OCI-LY7 (cell line): ENCODE data around the gene CELF4. TPM values are rescaled to one million over a fixed set of nuclear protein-coding genes. Genes with fewer than 3 reads are reported as not detected.

Source experiments
- BruUV-seq: library from RNA; stranded (reverse); fragments of 400-500 nt; replicated peaks from 2 replicates; lab custom pipeline; 2021; lab: Mats Ljungman, UMichigan
- CTCF ChIA-PET: fragments of 300-600 bp; sonication (Branson Sonifier 250); formaldehyde crosslinking; loops from one replicate; lab custom pipeline; 2022; ENCODE audit warnings: antibody characterized with exemption; ENCODE audit not compliant: unreplicated experiment; lab: Charles Lee
- POLR2A ChIA-PET: fragments of 300-600 bp; sonication (Branson Sonifier 250); formaldehyde crosslinking; loops from one replicate; lab custom pipeline; 2022; ENCODE audit warnings: antibody characterized with exemption; lab: Charles Lee
- DNase-seq: peaks from one replicate; pipeline ENCODE4 v3.0.0-alpha.2; 2015; ENCODE audit warnings: low spot score
- H2AFZ ChIP-seq: fragments of 200-600 bp; sonication (generic), shearing (Covaris generic); 2 replicates; pipeline ENCODE4 v1.6.1; 2014; ENCODE audit warnings: mild to moderate bottlenecking, antibody characterized with exemption, low read length, moderate library complexity
- H3K27ac ChIP-seq: fragments of 200-600 bp; sonication (generic); 2 replicates; pipeline ENCODE4 v1.5.1; 2014; ENCODE audit warnings: mixed run types, low read depth, mild to moderate bottlenecking, moderate library complexity, low read length, inconsistent platforms; ENCODE audit not compliant: poor library complexity, severe bottlenecking
- H3K36me3 ChIP-seq: fragments of 200-600 bp; sonication (generic); 2 replicates; pipeline ENCODE4 v1.6.1; 2014; ENCODE audit warnings: mild to moderate bottlenecking, antibody characterized with exemption, low read length, moderate library complexity, mixed read lengths; ENCODE audit not compliant: insufficient read depth
- H3K4me1 ChIP-seq: fragments of 200-600 bp; sonication (generic); 2 replicates; pipeline ENCODE4 v1.5.1; 2014; ENCODE audit warnings: mild to moderate bottlenecking, low read length; ENCODE audit not compliant: insufficient read depth, poor library complexity, severe bottlenecking
- H3K4me2 ChIP-seq: fragments of 200-600 bp; sonication (generic); 2 replicates; pipeline ENCODE4 v1.6.1; 2014; ENCODE audit warnings: mild to moderate bottlenecking, low read length
- H3K4me3 ChIP-seq: fragments of 200-600 bp; sonication (generic); 2 replicates; pipeline ENCODE4 v1.5.1; 2014; ENCODE audit warnings: mild to moderate bottlenecking, low read depth, low read length; ENCODE audit not compliant: poor library complexity, severe bottlenecking
- H3K79me2 ChIP-seq: fragments of 200-600 bp; sonication (generic); 2 replicates; pipeline ENCODE4 v1.6.1; 2016; ENCODE audit warnings: low read depth, mild to moderate bottlenecking, low read length, moderate library complexity, mixed read lengths; ENCODE audit not compliant: insufficient read depth
- H3K9me2 ChIP-seq: fragments of 200-600 bp; sonication (generic); 2 replicates; pipeline ENCODE4 v1.6.1; 2016; ENCODE audit warnings: mild to moderate bottlenecking, low read length, mixed read lengths; ENCODE audit not compliant: insufficient read depth
- H3K9me3 ChIP-seq: fragments of 200-600 bp; sonication (generic); 2 replicates; pipeline ENCODE4 v1.6.1; 2014; ENCODE audit warnings: mild to moderate bottlenecking, mixed run types, low read length, mixed read lengths
- H4K20me1 ChIP-seq: fragments of 200-600 bp; sonication (generic); 2 replicates; pipeline ENCODE4 v1.6.1; 2014; ENCODE audit warnings: mild to moderate bottlenecking, antibody characterized with exemption, low read length, moderate library complexity, mixed read lengths; ENCODE audit not compliant: insufficient read depth
- CTCF ChIP-seq: fragments of 200-600 bp; sonication (generic); conservative IDR thresholded peaks from 2 replicates; pipeline ENCODE4 v1.5.1; 2014; ENCODE audit warnings: mild to moderate bottlenecking, antibody characterized with exemption, low read length, moderate library complexity, mixed read lengths
- EZH2phosphoT487 ChIP-seq: fragments of 200-600 bp; sonication (generic); IDR thresholded peaks from 2 replicates; pipeline ENCODE4 v1.6.1; 2018; ENCODE audit warnings: low read depth, borderline replicate concordance, mild to moderate bottlenecking, mixed run types, antibody characterized with exemption, low read length, moderate library complexity, mixed read lengths
- intact Hi-C: fragments of 100-400 bp; cut with micrococcal nuclease; formaldehyde crosslinking; loops from one replicate; pipeline ENCODE4 v1.10.0; 2022; ENCODE audit not compliant: unreplicated experiment
- total RNA-seq, 2 experiments: library from RNA; depleted of rRNA in 1 of 2; stranded (reverse); fragments of >200 nt in 1 of 2; shearing (Covaris generic) in 1 of 2; gene quantifications; 2 replicates each; pipeline ENCODE4 v1.2.3, GENCODE V29; 2014 to 2022

The CELF4 gene
- total RNA-seq, 2 experiments from 2014 or later: not detected

GRCh38 chr18:37552286-37552685, 13.3 kb downstream of the CELF4 start:
- Histone ChIP-seq H3K4me3 (no peak overlapping the region), H3K36me3 (no peaks in the 10 kb centered on the region), H4K20me1 (no peaks in the 10 kb centered on the region), H3K79me2 (no peaks in the 10 kb centered on the region), H3K4me1 (peaks cover 5% of the 10 kb centered on the region), H3K27ac (no peak overlapping the region), H3K9me3 (no peaks in the 10 kb centered on the region), H3K4me2 (no peak overlapping the region), H2AFZ (no peak overlapping the region), H3K9me2 (no peaks in the 10 kb centered on the region)
- intact Hi-C loops: no loop called here
- ChIA-PET CTCF (no interaction called here), POLR2A (no interaction called here)
- DNase-seq: no peak
- BruUV-seq: no TSS peak
- TF ChIP-seq EZH2phosphoT487: no peak
- no peak for TF ChIP-seq CTCF

- DNase-seq: no peak
- H3K79me2 ChIP-seq: no peaks in the 10 kb centered on the region
- no peak overlapping the region for H3K27ac ChIP-seq
- intact Hi-C loops: no loop called here
- no TSS peak for BruUV-seq
- no peaks in the 10 kb centered on the region for H3K9me3 ChIP-seq
- no peak overlapping the region for H3K4me3 ChIP-seq
- H3K4me2 ChIP-seq: no peak overlapping the region
- no peaks in the 10 kb centered on the region for H3K36me3 ChIP-seq
- H4K20me1 ChIP-seq: no peaks in the 10 kb centered on the region
- no peak overlapping the region for H2AFZ ChIP-seq
- H3K4me1 ChIP-seq: peaks cover 5% of the 10 kb centered on the region
- ChIA-PET CTCF (no interaction called here), POLR2A (no interaction called here)
- TF ChIP-seq EZH2phosphoT487 (no peak), CTCF (no peak)
- no peaks in the 10 kb centered on the region for H3K9me2 ChIP-seq
These were observed 13.8 kb downstream of the CELF4 start for GRCh38 chr18:37551846-37552245.

- Histone ChIP-seq H3K4me2 (no peak overlapping the region), H3K9me2 (no peaks in the 10 kb centered on the region), H3K4me3 (no peak overlapping the region), H3K27ac (no peak overlapping the region), H2AFZ (no peak overlapping the region), H3K79me2 (no peaks in the 10 kb centered on the region), H3K36me3 (no peaks in the 10 kb centered on the region), H3K9me3 (no peaks in the 10 kb centered on the region), H4K20me1 (no peaks in the 10 kb centered on the region), H3K4me1 (peaks cover 5% of the 10 kb centered on the region)
- ChIA-PET POLR2A (no interaction called here), CTCF (no interaction called here)
- TF ChIP-seq CTCF (no peak), EZH2phosphoT487 (no peak)
- intact Hi-C loops: no loop called here
- no TSS peak for BruUV-seq
- no peak for DNase-seq
These were observed 14.3 kb downstream of the CELF4 start for GRCh38 chr18:37551249-37551648.
